Spleen (tissue), 11 donors: ENCODE data around the gene BCHE. TPM values are rescaled to one million over a fixed set of nuclear protein-coding genes. Genes with fewer than 3 reads are reported as not detected.

Experiments used
- DNase-seq: peaks from one replicate; pipeline ENCODE4 v3.0.0-alpha.2; 2020
- H3K27ac ChIP-seq, 8 donors: fragments of 200-600 bp; sonication (generic) in 7 of 8; 1 replicate in 4 of 8; 2 replicates in 4 of 8; pipeline versions ENCODE4 v1.5.0 to v1.8.0; 2016 to 2021; ENCODE audit warnings: inconsistent platforms in 4 of 8, mild to moderate bottlenecking in 4 of 8, moderate library complexity in 1 of 8
- H3K27me3 ChIP-seq, 7 donors: fragments of 200-600 bp; sonication (generic) in 6 of 7; replicated peaks in 1 of 7; 1 replicate in 4 of 7; 2 replicates in 3 of 7; pipeline versions ENCODE4 v1.5.0 to v1.8.0; 2016 to 2021; ENCODE audit warnings: inconsistent platforms in 3 of 7, mild to moderate bottlenecking in 1 of 7
- H3K36me3 ChIP-seq, 6 donors: fragments of 200-600 bp; sonication (generic) in 5 of 6; 1 replicate in 4 of 6; 2 replicates in 2 of 6; pipeline versions ENCODE4 v1.5.0 to v1.8.0; 2016 to 2021; ENCODE audit warnings: inconsistent platforms in 2 of 6
- H3K4me1 ChIP-seq, 6 donors: fragments of 200-600 bp; sonication (generic) in 5 of 6; 1 replicate in 3 of 6; 2 replicates in 3 of 6; pipeline versions ENCODE4 v1.5.0 to v1.8.0; 2016 to 2021; ENCODE audit warnings: inconsistent platforms in 3 of 6
- H3K4me3 ChIP-seq, 8 donors: fragments of 200-600 bp; sonication (generic) in 7 of 8; 1 replicate in 4 of 8; 2 replicates in 4 of 8; pipeline versions ENCODE4 v1.5.0 to v1.8.0; 2016 to 2021; ENCODE audit warnings: inconsistent platforms in 4 of 8, mild to moderate bottlenecking in 4 of 8, moderate library complexity in 2 of 8
- H3K9me3 ChIP-seq, 8 donors: fragments of 200-600 bp; sonication (generic) in 7 of 8; 1 replicate in 4 of 8; 2 replicates in 4 of 8; pipeline versions ENCODE4 v1.5.0 to v1.8.0; 2016 to 2021; ENCODE audit warnings: inconsistent platforms in 4 of 8
- CTCF ChIP-seq, 11 experiments: fragments of 200-600 bp in 7 of 11; fragments of 450-650 bp in 4 of 11; sonication (generic) in 4 of 11; IDR thresholded peaks in 8 of 11; conservative IDR thresholded peaks in 3 of 11; 1 replicate in 7 of 11; 2 replicates in 4 of 11; pipeline versions ENCODE4 v1.4.0 to v1.8.0; 2016 to 2021; ENCODE audit warnings: antibody characterized with exemption in 11 of 11, inconsistent platforms in 4 of 11, mild to moderate bottlenecking in 1 of 11
- POLR2A ChIP-seq, 3 donors: fragments of 450-650 bp; IDR thresholded peaks; one replicate each; pipeline ENCODE4 v1.5.1; 2017; ENCODE audit warnings: antibody characterized with exemption in 3 of 3, mild to moderate bottlenecking in 1 of 3
- POLR2AphosphoS5 ChIP-seq, 3 donors: sonication (generic); formaldehyde crosslinking; IDR thresholded peaks; one replicate each; pipeline ENCODE4 v1.5.1; 2017; ENCODE audit warnings: antibody characterized with exemption in 3 of 3
- WGBS, 5 donors: extraction: QIAGEN DNeasy Blood & Tissue Kit in 3 of 5; methylation state at CpG; one replicate each; pipeline versions ENCODE4 v1.1.5 to v1.1.7; 2013 to 2018; 5-methylcytosine and 5-hydroxymethylcytosine counted together
- intact Hi-C: fragments of 100-400 bp; cut with DNase I; formaldehyde crosslinking; loops from one replicate; pipeline ENCODE4 v1.15.0; 2023; ENCODE audit warnings: low total_unique reads
- polyA plus RNA-seq, 3 donors: library from polyadenylated mRNA; stranded (reverse); fragments of 200-250 nt; gene quantifications; one replicate each; pipeline ENCODE4 v1.2.1, GENCODE V29; 2013
- total RNA-seq, 7 donors: library from RNA; depleted of rRNA in 3 of 7; stranded (reverse); fragments of >200 nt in 3 of 7; fragmentation: NEBNext Ultra II Directional in 4 of 7; extraction: Animal tissue kit (Norgen Biotek cat#: 25700) in 4 of 7; gene quantifications; one replicate each; pipeline versions ENCODE4 v1.1.0 to v1.2.1, GENCODE V29; 2016 to 2021
- donor health status: healthy with polysubstance abuse.
- donor health status: DM: no; HTN: no; CAD: no; lungs with moderate emphysema.
- donor health status: DM: no; HTN: no; CAD: no.
- donor health status: Bipolar disorder and iron deficiency.
- donor health status: healthy.
- donor health status: DM: no; HTN: no; CAD: no.
- donor health status: DM: yes; HTN: yes; CAD: no.

The BCHE gene
- total and polyA plus RNA-seq, 10 donors, result 0.93 to 11.4 (median 7.2) TPM

DNA sequence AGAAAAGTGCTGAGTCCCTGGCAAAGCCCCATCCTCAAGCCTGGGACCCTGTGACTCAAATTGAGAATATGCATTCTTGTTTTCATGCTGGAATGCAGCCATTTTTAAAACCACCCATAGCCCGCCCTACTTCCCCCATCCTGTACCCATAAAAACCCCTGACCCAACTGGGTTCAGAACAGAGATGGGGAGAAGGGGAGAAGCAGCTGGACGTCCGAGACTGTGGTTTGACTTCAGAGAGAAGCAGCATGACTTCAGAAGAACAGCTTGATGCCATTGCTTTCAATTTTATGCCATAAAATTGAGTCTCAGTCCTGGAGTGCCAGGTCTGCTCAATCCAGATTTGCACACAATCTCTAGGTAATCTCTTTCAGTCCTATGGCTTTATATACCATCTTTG is 78.2 kb downstream of the BCHE start:
- H3K36me3 ChIP-seq, result no peaks in the 10 kb centered on the region
- H3K27ac ChIP-seq, result no peak overlapping the region
- intact Hi-C loops, result no loop called here
- DNase-seq, result no peak
- WGBS, 5 donors, result 66 to 92% (median 83%) methylated on average over 3 of the region's 3 CpGs
- no peak for TF ChIP-seq POLR2AphosphoS5 (IDR thresholded peaks at IDR 0.05)
- no peak for TF ChIP-seq CTCF (IDR thresholded peaks at IDR 0.05 in 8 of 11, conservative IDR thresholded peaks at IDR 0.05 in 3 of 11)
- TF ChIP-seq POLR2A (IDR thresholded peaks at IDR 0.05), result no peak
- no peak overlapping the region for H3K4me3 ChIP-seq
- no peaks in the 10 kb centered on the region for H3K27me3 ChIP-seq
- no peaks in the 10 kb centered on the region for H3K4me1 ChIP-seq
- peaks cover 0 to 3% (median 0%) of the 10 kb centered on the region in 8 donors for H3K9me3 ChIP-seq

DNA sequence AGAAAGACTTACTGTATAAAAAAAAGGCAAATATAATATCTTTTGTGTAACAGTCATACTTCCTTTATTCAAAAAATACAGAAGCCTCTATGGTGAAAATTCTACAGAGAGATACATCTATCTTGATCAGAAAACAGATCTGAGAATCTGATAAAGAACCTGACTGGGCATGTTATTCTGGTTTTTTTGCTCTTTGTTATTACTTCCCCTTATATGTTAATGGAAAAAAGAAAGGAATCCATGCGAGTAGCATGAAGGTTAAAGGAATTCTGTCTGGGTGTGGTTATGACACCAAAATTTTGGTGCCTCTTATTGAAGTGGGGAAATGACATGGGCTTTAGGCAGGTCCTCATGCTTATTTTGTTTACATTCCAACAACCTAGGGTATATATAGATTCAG is 81.7 kb downstream of the BCHE start:
- Histone ChIP-seq H3K36me3 (no peaks in the 10 kb centered on the region), H3K27me3 (no peaks in the 10 kb centered on the region), H3K27ac (no peak overlapping the region), H3K9me3 (peaks cover 0 to 10% (median 0%) of the 10 kb centered on the region in 8 donors), H3K4me3 (no peak overlapping the region), H3K4me1 (no peaks in the 10 kb centered on the region)
- DNase-seq, result no peak
- intact Hi-C loops, result no loop called here
- 61 to 93% (median 79%) methylated on average over 1 of the region's 1 CpG for WGBS, 5 donors
- TF ChIP-seq CTCF (IDR thresholded peaks at IDR 0.05 in 8 of 11, conservative IDR thresholded peaks at IDR 0.05 in 3 of 11), result no peak
- TF ChIP-seq POLR2AphosphoS5 (IDR thresholded peaks at IDR 0.05), result no peak
- no peak for TF ChIP-seq POLR2A (IDR thresholded peaks at IDR 0.05)

DNA sequence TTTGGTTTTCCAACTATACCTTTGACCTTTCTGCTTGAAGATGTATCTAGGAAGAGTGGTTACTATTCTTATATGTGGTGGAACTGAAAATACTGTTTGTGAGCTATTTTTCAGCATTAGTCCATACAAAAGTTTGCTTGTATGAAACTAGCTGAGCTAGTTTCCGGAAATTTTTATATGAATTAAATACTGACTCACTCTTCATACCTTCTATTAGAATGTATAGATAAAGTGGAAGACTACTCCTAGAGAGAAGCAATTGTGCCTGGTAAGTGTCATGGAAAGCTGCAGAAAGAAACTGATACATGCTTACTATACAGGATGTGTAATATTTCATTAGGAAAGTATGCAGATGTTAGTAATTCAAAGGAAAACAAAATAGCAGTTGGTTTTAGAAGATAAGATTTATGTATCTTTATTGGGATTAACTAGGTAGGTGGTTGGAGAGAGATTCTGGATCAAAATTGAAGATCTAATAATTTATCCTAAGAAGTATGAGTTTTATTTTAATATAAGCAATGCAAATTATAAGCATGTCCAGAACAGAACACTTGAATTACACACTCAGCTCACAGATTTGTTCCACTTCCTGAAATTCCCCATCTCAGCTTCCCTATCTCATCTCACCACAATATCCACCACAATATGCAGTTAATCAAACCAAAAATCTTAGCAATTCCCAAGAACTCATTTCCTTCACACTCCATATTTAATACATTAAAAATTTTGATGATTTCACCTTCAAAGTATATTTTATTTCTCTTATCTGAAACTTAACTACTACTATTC is 82.8 kb downstream of the BCHE start:
- no peaks in the 10 kb centered on the region for H3K27me3 ChIP-seq
- no peaks in the 10 kb centered on the region for H3K36me3 ChIP-seq
- intact Hi-C loops, result no loop called here
- no peak for DNase-seq
- no peak overlapping the region for H3K4me3 ChIP-seq
- H3K4me1 ChIP-seq, result no peaks in the 10 kb centered on the region
- WGBS, 5 donors, result 36 to 91% (median 86%) methylated on average over 1 of the region's 1 CpG
- H3K27ac ChIP-seq, result no peak overlapping the region
- TF ChIP-seq CTCF (IDR thresholded peaks at IDR 0.05 in 8 of 11, conservative IDR thresholded peaks at IDR 0.05 in 3 of 11) (no peak), POLR2A (IDR thresholded peaks at IDR 0.05) (no peak), POLR2AphosphoS5 (IDR thresholded peaks at IDR 0.05) (no peak)
- peaks cover 0 to 10% (median 0%) of the 10 kb centered on the region in 8 donors for H3K9me3 ChIP-seq

DNA sequence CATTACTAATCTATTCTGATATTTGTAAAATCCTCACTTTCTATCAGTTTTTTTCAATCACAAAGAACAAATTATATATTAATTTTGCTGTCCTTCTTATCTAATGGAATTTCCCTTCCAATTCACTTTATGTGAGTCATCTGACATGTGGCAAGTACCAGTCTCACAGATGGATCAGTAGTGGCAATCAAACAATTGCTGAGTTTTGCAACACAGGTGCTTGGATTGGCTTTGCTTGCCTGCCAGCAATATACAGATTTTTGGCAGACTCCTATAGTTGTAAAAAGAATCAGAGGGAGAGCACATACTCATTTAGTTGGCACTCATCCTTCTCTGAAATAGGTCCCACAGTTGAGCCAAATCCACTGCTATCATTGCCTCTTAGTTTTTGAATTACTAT is 83.7 kb downstream of the BCHE start:
- Histone ChIP-seq H3K4me3 (no peak overlapping the region), H3K9me3 (peaks cover 0 to 10% (median 0%) of the 10 kb centered on the region in 8 donors), H3K27me3 (no peaks in the 10 kb centered on the region), H3K36me3 (no peaks in the 10 kb centered on the region), H3K27ac (no peak overlapping the region), H3K4me1 (no peaks in the 10 kb centered on the region)
- no peak for DNase-seq
- intact Hi-C loops, result no loop called here
- TF ChIP-seq POLR2A (IDR thresholded peaks at IDR 0.05) (no peak), POLR2AphosphoS5 (IDR thresholded peaks at IDR 0.05) (no peak), CTCF (IDR thresholded peaks at IDR 0.05 in 8 of 11, conservative IDR thresholded peaks at IDR 0.05 in 3 of 11) (no peak)
